IMR-90 (cell line): ENCODE data around the gene TSPO. TPM values are rescaled to one million over a fixed set of nuclear protein-coding genes. Genes with fewer than 3 reads are reported as not detected.
A peak's percentile ranks its signal among the peaks of the same experiment; 100 is the strongest.

Experiments used
- ATAC-seq: fragments of 200-7000 bp; cut with Tn5 transposase; 2 replicates; pipeline ENCODE4 v1.9.1; 2020; ENCODE audit warnings: low read depth, mild to moderate bottlenecking, moderate library complexity
- BruUV-seq: library from RNA; stranded (reverse); fragments of 400-500 nt; replicated peaks from 2 replicates; lab custom pipeline; 2021; lab: Mats Ljungman, UMichigan
- CTCF ChIA-PET: fragments of 300-600 bp; formaldehyde crosslinking; extraction: SDS; loops from one replicate; lab custom pipeline; 2021; ENCODE audit warnings: antibody characterized with exemption; lab: Yijun Ruan, JAX
- POLR2A ChIA-PET: fragments of 300-600 bp; sonication (Branson Sonifier 250); formaldehyde crosslinking; loops from one replicate; lab custom pipeline; 2022; ENCODE audit warnings: antibody characterized with exemption; ENCODE audit not compliant: unreplicated experiment; lab: Charles Lee
- DNase-seq: peaks from one replicate; pipeline ENCODE4 v3.0.0; 2013
- H2AFZ ChIP-seq: replicated peaks from 2 replicates; pipeline ENCODE3; 2013; ENCODE audit warnings: low read length, mild to moderate bottlenecking; ENCODE audit not compliant: poor library complexity
- H2AK5ac ChIP-seq: 2 replicates; pipeline ENCODE4 v1.6.1; 2013; ENCODE audit warnings: low read depth, low read length, inconsistent platforms
- H2AK9ac ChIP-seq: replicated peaks from 2 replicates; pipeline ENCODE3; 2013; ENCODE audit warnings: mild to moderate bottlenecking, low read depth, low read length, moderate library complexity; ENCODE audit not compliant: poor library complexity
- H2BK120ac ChIP-seq: 2 replicates; pipeline ENCODE4 v1.6.1; 2013; ENCODE audit warnings: low read depth, low read length, inconsistent platforms
- H2BK15ac ChIP-seq: 3 replicates; pipeline ENCODE4 v1.6.1; 2013; ENCODE audit warnings: low read depth, low read length, inconsistent platforms
- H2BK20ac ChIP-seq: 2 replicates; pipeline ENCODE4 v1.6.1; 2013; ENCODE audit warnings: low read depth, mild to moderate bottlenecking, inconsistent platforms, low read length, moderate library complexity
- H2BK5ac ChIP-seq: 2 replicates; pipeline ENCODE4 v1.6.1; 2013; ENCODE audit warnings: mild to moderate bottlenecking, low read depth, low read length, inconsistent platforms; ENCODE audit not compliant: poor library complexity, severe bottlenecking
- H3K14ac ChIP-seq: replicated peaks from 2 replicates; pipeline ENCODE4 v1.6.1; 2013; ENCODE audit warnings: low read depth, low read length, inconsistent platforms
- H3K18ac ChIP-seq: 2 replicates; pipeline ENCODE4 v1.6.1; 2013; ENCODE audit warnings: low read depth, low read length, control low read depth
- H3K23ac ChIP-seq: 2 replicates; pipeline ENCODE4 v1.6.1; 2013; ENCODE audit warnings: low read depth, low read length, inconsistent platforms
- H3K27ac ChIP-seq: 2 replicates; pipeline ENCODE4 v1.5.1; 2013; ENCODE audit warnings: mild to moderate bottlenecking, control low read depth, low read length; ENCODE audit not compliant: insufficient read depth
- H3K27me3 ChIP-seq: 2 replicates; pipeline ENCODE4 v1.6.1; 2013; ENCODE audit warnings: low read length; ENCODE audit not compliant: control insufficient read depth, insufficient read depth
- H3K36me3 ChIP-seq: 2 replicates; pipeline ENCODE4 v1.6.1; 2013; ENCODE audit warnings: low read length, mixed read lengths; ENCODE audit not compliant: control insufficient read depth, insufficient read depth
- H3K4ac ChIP-seq: 2 replicates; pipeline ENCODE4 v1.6.1; 2013; ENCODE audit warnings: low read depth, low read length, inconsistent platforms
- H3K4me1 ChIP-seq: 2 replicates; pipeline ENCODE4 v1.6.1; 2013; ENCODE audit warnings: low read length, mixed read lengths; ENCODE audit not compliant: control insufficient read depth, insufficient read depth
- H3K4me2 ChIP-seq: 2 replicates; pipeline ENCODE4 v1.6.1; 2013; ENCODE audit warnings: low read depth, mild to moderate bottlenecking, control low read depth, low read length, moderate library complexity
- H3K4me3 ChIP-seq: 2 replicates; pipeline ENCODE4 v1.5.1; 2013; ENCODE audit warnings: low read depth, mild to moderate bottlenecking, control low read depth, low read length, moderate library complexity; ENCODE audit not compliant: insufficient read depth
- H3K56ac ChIP-seq: 2 replicates; pipeline ENCODE4 v1.6.1; 2013; ENCODE audit warnings: low read length, inconsistent platforms; ENCODE audit not compliant: insufficient read depth; ENCODE audit errors: extremely low read depth
- H3K79me1 ChIP-seq, 2 experiments: 2 replicates each; pipeline ENCODE4 v1.6.1; 2013; ENCODE audit warnings: low read length in 2 of 2, inconsistent platforms in 1 of 2, low read depth in 1 of 2
- H3K9ac ChIP-seq: 2 replicates; pipeline ENCODE4 v1.6.1; 2013; ENCODE audit warnings: low read depth, low read length, control low read depth
- H3K9me1 ChIP-seq: 2 replicates; pipeline ENCODE4 v1.6.1; 2013; ENCODE audit warnings: low read length, inconsistent platforms; ENCODE audit not compliant: insufficient read depth
- H3K9me3 ChIP-seq: 2 replicates; pipeline ENCODE4 v1.6.1; 2013; ENCODE audit warnings: low read length; ENCODE audit not compliant: control insufficient read depth, insufficient read depth
- H4K20me1 ChIP-seq: 2 replicates; pipeline ENCODE4 v1.6.1; 2013; ENCODE audit warnings: low read length, inconsistent platforms; ENCODE audit not compliant: insufficient read depth
- H4K5ac ChIP-seq: 2 replicates; pipeline ENCODE4 v1.6.1; 2013; ENCODE audit warnings: mild to moderate bottlenecking, low read depth, low read length, control low read depth
- H4K8ac ChIP-seq, 2 experiments: 2 replicates each; pipeline ENCODE4 v1.6.1; 2013; ENCODE audit warnings: low read depth in 2 of 2, low read length in 2 of 2, control low read depth in 1 of 2, inconsistent platforms in 1 of 2
- H4K91ac ChIP-seq: 2 replicates; pipeline ENCODE4 v1.6.1; 2013; ENCODE audit warnings: low read depth, low read length, inconsistent platforms; ENCODE audit not compliant: insufficient read depth
- CHD1 ChIP-seq: IDR thresholded peaks from 2 replicates; pipeline ENCODE4 v1.6.1; 2012; ENCODE audit warnings: low read depth, low read length, improper control_type of control experiment
- MAZ ChIP-seq: IDR thresholded peaks from 2 replicates; pipeline ENCODE4 v1.6.1; 2012; ENCODE audit warnings: low read depth, mild to moderate bottlenecking, low read length, improper control_type of control experiment, moderate library complexity, borderline replicate concordance
- whole genome bisulfite sequencing, 2 experiments: methylation state at CpG; one replicate each; pipeline versions ENCODE4 v1.1.5 to v1.1.7; 2013; ENCODE audit warnings: missing lambda C conversion rate in 2 of 2; ENCODE audit not compliant: insufficient read length in 1 of 2; ENCODE audit errors: extremely low coverage in 2 of 2; 5-methylcytosine and 5-hydroxymethylcytosine counted together
- dilution Hi-C: fragments of 300-500 bp; cut with HindIII; formaldehyde crosslinking; loops from one replicate; pipeline ENCODE4 v1.14.3; 2018; ENCODE audit warnings: low sequenced_read_pairs; ENCODE audit not compliant: unreplicated experiment
- in situ Hi-C: fragments of 300-500 bp; cut with MboI; formaldehyde crosslinking; loops from 3 replicates; pipeline ENCODE4 v1.14.3; 2019; ENCODE audit warnings: low sequenced_read_pairs, inconsistent platforms, mixed read lengths
- intact Hi-C: fragments of 100-400 bp; cut with micrococcal nuclease; formaldehyde crosslinking; loops from 2 replicates; pipeline ENCODE4 v1.10.0; 2022
- polyA plus RNA-seq, 3 experiments: library from polyadenylated mRNA; depleted of rRNA; stranded (reverse); fragments of >200 nt; gene quantifications; 2 replicates each; pipeline ENCODE4 v1.2.3, GENCODE V29; 2012; ENCODE audit warnings: low replicate concordance in 1 of 3
- total RNA-seq: library from RNA; depleted of rRNA; stranded (reverse); fragments of >200 nt; gene quantifications from 2 replicates; pipeline ENCODE4 v1.2.3, GENCODE V29; 2012

Gene TSPO
- total and polyA plus RNA-seq, 2 of the 4 experiments (the other 2 are of a cell fraction), result 115 to 297 TPM

DNA sequence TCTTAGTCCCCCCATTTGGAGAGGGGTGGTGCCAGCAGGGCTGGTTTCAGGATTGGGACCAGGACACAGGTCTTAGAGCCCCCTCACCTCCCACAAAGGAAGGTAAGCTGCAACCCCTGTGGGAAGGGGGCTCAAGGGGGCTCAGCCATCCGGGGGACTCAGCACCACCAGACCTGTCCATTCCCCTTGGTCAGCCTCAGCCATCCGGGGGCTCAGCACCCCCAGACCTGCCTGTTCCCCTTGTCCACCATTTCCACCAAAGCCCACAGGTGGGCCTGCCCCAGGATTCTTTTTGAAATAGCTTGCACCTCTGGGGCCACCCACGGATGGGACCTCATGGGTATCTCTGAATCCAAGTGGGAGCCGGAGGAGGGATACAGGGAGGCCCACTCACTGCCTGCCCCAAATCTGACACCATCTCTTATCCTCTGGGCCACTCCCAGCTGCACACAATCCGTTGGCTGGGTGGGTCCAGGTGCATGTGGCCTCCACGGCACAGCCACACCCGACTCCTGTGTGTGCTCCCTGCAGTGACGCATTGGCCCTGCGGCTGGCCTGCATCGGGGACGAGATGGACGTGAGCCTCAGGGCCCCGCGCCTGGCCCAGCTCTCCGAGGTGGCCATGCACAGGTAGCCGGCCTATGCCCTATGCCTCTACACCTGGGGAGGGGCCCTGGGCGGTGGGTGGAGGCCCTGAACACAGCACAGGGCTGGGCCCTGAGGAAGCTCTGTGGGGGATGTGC is 24.0 kb upstream of the TSPO start:
- no peak overlapping the region for H3K23ac ChIP-seq
- H3K9me3 ChIP-seq, result no peaks in the 10 kb centered on the region
- no peak overlapping the region for H3K9ac ChIP-seq
- peak overlapping the region; percentile 99 for H2AK9ac ChIP-seq
- H3K4me3 ChIP-seq, result no peak overlapping the region
- CTCF ChIA-PET, result no interaction called here
- H4K20me1 ChIP-seq, result no peaks in the 10 kb centered on the region
- peak overlapping the region; percentile 19; the same call in 1 of the 2 replicates for H3K4me2 ChIP-seq
- H4K91ac ChIP-seq, result peak overlapping the region; percentile 81
- peak overlapping the region; percentile 80 for H2BK120ac ChIP-seq
- H4K8ac ChIP-seq, result peak overlapping the region; percentile 40 to 86; a peak in 3 of 4 replicates
- H3K4me1 ChIP-seq, result peaks cover 12% of the 10 kb centered on the region
- H3K4ac ChIP-seq, result peak overlapping the region; percentile 92
- H3K27me3 ChIP-seq, result no peaks in the 10 kb centered on the region
- peak overlapping the region; percentile 71 for H2BK5ac ChIP-seq
- TF ChIP-seq CHD1 (no peak), MAZ (0 out of 2 replicates have a peak, but pooled peaks have one; percentile 1)
- H2AFZ ChIP-seq, result peak overlapping the region; percentile 81
- DNase-seq (no peak), ATAC-seq (no peak)
- H3K9me1 ChIP-seq, result peaks cover 11% of the 10 kb centered on the region
- H3K27ac ChIP-seq, result no peak overlapping the region
- H2BK20ac ChIP-seq, result peak overlapping the region; percentile 62; the same call in 1 of the 2 replicates
- dilution Hi-C loops (no loop called here), in situ Hi-C loops (no loop called here), intact Hi-C loops (no loop called here)
- no peak overlapping the region for H3K18ac ChIP-seq
- H2AK5ac ChIP-seq, result peak overlapping the region; percentile 86
- POLR2A ChIA-PET, result interaction anchor here (0.5 to 0.6 kb wide), 2 partner anchors 24 to 509 kb away, joined by 12 to 17 read pairs; partner anchors contain the start of gene TSPO
- no peak overlapping the region for H2BK15ac ChIP-seq
- H3K56ac ChIP-seq, result no peak overlapping the region
- H4K5ac ChIP-seq, result peak overlapping the region; percentile 78
- 88% methylated on average over 6 of the region's 17 CpGs; no CpG with 5 or more reads in 1 of the 2 experiments for WGBS, 2 experiments
- H3K14ac ChIP-seq, result peak overlapping the region; percentile 85
- H3K79me1 ChIP-seq, result no peaks in the 10 kb centered on the region
- H3K36me3 ChIP-seq, result peaks cover 4% of the 10 kb centered on the region; the same call in 1 of the 2 replicates
- no TSS peak for BruUV-seq
